ENCODE measurements around the gene SQSTM1.

The SQSTM1 gene

GRCh38 chr5:179885491-179886090 lies 64.9 kb downstream of the SQSTM1 start:
- DNase-seq (ENCODE audit: low read depth), result no peak
- no peak overlapping the region for H3K4me3 ChIP-seq (ENCODE audit: low read depth, low read length)
- TF ChIP-seq MYC (IDR thresholded peaks at IDR 0.05; ENCODE audit: low read depth, low read length) (no peak), CTCF (IDR thresholded peaks at IDR 0.05; ENCODE audit: low read depth, low read length) (no peak), POLR2A (IDR thresholded peaks at IDR 0.05; ENCODE audit: extremely low read depth, insufficient read length) (no peak)
- TF ChIP-seq, protein P1, sequence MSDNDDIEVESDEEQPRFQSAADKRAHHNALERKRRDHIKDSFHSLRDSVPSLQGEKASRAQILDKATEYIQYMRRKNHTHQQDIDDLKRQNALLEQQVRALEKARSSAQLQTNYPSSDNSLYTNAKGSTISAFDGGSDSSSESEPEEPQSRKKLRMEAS (IDR thresholded peaks at IDR 0.05; ENCODE audit: low read depth, low read length), result no peak

DNA sequence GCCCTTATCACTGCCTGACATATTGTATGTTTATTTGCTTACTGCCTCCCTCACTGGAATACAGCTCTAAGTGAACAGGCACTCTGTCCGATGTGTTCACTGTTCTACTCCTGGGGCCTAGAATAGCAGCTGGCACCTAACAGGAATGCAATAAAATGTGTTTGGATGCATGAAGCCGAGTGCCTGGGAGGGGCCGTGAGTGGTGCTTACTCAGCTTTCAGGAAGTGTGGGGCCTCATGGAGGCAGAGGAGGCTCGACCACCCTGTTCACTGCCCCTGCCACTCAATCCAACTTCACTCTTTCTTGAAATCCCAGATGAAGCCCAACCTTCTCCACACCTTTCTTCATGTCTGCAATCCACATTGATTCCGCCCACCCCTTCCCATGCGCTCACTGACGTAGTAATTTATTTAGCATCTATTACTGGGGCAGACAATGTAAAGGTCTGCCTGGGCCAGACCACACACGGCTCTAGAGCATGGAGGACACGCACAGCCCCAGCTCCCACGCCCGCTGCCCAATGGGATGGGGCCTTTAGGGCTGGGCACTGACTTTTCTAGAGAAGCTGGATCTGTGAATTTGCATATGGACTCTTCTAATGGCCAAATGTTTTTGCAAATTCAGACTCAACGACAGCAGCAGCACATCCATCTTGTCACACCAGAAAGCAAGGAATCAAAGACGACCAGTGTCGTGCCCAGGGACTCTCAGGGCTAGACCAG lies 65.6 kb downstream of the SQSTM1 start:
- no peak for DNase-seq (ENCODE audit: low read depth)
- H3K4me3 ChIP-seq (ENCODE audit: low read depth, low read length), result no peak overlapping the region
- TF ChIP-seq CTCF (IDR thresholded peaks at IDR 0.05; ENCODE audit: low read depth, low read length) (no peak), MYC (IDR thresholded peaks at IDR 0.05; ENCODE audit: low read depth, low read length) (no peak), POLR2A (IDR thresholded peaks at IDR 0.05; ENCODE audit: extremely low read depth, insufficient read length) (no peak)
- TF ChIP-seq, protein P1 (IDR thresholded peaks at IDR 0.05; ENCODE audit: low read depth, low read length), result no peak

DNA sequence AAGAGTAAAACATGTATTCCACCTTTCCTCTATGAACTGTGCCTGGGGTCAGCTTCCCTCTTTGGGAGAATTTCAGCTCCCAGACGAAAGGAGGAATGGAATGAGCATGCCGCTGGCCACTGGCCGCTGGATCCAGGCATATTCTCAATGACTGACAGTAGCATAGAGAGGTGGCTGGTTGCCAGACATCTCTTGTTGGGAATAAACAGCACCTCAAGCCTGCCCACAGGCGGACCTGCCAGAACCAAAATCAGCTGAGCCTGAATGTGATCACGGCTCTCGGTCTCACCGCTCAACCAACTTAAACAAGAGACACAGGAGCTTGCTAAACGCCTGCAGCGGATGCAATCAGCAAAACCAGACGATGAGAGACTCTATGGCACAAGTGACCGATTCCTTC lies 66.4 kb downstream of the SQSTM1 start:
- no peak overlapping the region for H3K4me3 ChIP-seq (ENCODE audit: low read depth, low read length)
- DNase-seq (ENCODE audit: low read depth), result no peak
- TF ChIP-seq POLR2A (IDR thresholded peaks at IDR 0.05; ENCODE audit: extremely low read depth, insufficient read length), result no peak
- TF ChIP-seq, protein P1 (IDR thresholded peaks at IDR 0.05; ENCODE audit: low read depth, low read length), result no peak
- no peak for TF ChIP-seq MYC (IDR thresholded peaks at IDR 0.05; ENCODE audit: low read depth, low read length)
- TF ChIP-seq CTCF (IDR thresholded peaks at IDR 0.05; ENCODE audit: low read depth, low read length), result no peak
